Measurements from ENCODE around the gene SYNPR.

DNA sequence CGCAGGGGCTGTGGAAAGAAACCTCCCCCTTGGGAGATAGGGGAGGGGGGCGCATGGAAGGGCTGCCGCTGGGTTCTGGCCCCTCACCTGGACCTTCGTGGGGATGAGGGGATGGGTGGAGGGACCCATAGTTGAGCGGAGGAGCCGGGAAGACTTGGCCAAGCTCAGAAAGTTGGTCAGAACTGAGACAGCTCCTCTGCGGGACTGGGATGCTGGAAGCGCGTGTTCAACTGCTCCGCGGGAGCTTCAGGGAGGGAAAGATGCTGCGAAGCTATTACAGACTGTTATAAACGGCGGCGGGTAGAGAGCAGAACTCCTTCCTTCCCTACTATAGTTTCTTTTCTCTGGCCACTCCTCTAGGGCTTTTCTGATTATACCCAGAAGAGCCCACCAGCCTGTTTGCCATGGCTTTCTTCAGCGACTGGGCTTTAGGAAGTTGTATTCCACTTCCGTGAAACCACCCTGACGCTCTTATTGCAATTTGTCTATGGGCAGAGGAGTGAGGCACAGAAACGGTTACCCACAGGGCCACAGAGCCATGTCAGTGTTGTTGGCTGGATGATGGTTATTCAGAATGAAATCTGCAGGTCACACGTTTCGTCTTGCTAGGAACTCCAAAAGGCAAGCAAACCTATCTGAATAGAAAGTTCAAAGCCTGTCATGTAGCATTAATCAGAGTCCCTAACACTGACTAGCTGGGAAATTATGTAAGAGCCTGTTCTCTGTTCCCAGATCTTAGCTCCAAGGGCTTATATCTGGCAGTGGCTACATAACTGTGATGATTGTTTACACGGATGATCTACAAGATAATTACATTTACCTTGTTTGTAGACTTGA is 1.1 kb downstream of the SYNPR start:
- no peak for TF ChIP-seq CTCF (IDR thresholded peaks at IDR 0.05; ENCODE audit: low read depth, low read length, poor library complexity, severe bottlenecking)
- no peak for TF ChIP-seq EZH2phosphoT487 (IDR thresholded peaks at IDR 0.05; ENCODE audit: borderline replicate concordance, low read length)
